ENCODE measurements around the gene SLC26A6.

The SLC26A6 gene

DNA sequence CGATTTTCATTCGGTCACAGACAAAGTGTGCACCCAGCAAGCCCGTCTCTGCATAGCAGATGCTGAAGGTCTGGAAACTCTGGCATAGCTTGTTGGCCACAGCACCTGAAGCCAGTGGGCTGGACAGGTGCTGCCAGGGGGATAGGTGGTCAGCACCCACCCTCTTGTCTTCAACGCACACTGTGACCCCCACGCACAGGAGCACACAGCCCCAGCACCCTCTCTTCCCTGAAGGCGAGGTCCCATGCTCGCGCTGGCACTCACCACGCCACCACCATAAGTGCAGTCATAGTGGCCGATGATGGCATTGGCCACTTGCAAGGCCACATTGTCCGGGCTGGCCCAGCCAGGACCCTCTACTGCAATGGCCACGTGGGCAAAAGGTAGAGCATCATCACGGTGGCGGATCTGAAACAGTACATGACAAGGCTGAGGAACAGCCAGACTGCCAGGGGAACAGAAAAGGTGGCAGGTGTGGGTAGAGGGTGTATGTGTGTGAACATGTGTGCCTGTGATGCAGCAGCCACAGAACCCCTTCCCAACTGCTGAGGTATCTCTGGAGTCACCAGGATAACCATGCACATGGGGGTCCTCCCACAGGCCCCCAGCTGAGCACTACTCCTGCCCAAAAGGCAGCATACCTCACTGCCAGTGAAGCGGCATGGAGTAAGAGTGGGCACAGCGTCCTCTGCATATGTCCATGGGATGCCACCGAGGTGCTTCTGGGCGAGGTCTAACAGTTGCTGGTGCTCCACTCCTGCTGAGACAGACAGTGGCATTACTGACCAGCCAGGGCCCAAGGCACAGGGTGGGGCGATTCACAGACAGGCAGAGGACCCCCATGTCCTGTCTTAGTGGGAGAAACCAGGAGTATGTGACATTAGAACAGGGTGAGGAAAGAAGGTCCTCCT, 34.3 kb downstream of the SLC26A6 start:
- POLR2A ChIA-PET, result no interaction called here
- TF ChIP-seq, protein P1, sequence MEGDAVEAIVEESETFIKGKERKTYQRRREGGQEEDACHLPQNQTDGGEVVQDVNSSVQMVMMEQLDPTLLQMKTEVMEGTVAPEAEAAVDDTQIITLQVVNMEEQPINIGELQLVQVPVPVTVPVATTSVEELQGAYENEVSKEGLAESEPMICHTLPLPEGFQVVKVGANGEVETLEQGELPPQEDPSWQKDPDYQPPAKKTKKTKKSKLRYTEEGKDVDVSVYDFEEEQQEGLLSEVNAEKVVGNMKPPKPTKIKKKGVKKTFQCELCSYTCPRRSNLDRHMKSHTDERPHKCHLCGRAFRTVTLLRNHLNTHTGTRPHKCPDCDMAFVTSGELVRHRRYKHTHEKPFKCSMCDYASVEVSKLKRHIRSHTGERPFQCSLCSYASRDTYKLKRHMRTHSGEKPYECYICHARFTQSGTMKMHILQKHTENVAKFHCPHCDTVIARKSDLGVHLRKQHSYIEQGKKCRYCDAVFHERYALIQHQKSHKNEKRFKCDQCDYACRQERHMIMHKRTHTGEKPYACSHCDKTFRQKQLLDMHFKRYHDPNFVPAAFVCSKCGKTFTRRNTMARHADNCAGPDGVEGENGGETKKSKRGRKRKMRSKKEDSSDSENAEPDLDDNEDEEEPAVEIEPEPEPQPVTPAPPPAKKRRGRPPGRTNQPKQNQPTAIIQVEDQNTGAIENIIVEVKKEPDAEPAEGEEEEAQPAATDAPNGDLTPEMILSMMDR (IDR thresholded peaks at IDR 0.05; ENCODE audit: insufficient read depth, low read length, missing control alignments), result no peak
- H3K4me3 ChIP-seq (ENCODE audit: low read depth, low read length), result no peak overlapping the region
- CTCF ChIA-PET, result interaction anchor here (1.2 to 1.8 kb wide), 2 partner anchors 10 to 43 kb away, joined by 4 to 11 read pairs; no protein-coding TSS in a partner anchor
- no peak for DNase-seq (ENCODE audit: low read depth, low spot score)

DNA sequence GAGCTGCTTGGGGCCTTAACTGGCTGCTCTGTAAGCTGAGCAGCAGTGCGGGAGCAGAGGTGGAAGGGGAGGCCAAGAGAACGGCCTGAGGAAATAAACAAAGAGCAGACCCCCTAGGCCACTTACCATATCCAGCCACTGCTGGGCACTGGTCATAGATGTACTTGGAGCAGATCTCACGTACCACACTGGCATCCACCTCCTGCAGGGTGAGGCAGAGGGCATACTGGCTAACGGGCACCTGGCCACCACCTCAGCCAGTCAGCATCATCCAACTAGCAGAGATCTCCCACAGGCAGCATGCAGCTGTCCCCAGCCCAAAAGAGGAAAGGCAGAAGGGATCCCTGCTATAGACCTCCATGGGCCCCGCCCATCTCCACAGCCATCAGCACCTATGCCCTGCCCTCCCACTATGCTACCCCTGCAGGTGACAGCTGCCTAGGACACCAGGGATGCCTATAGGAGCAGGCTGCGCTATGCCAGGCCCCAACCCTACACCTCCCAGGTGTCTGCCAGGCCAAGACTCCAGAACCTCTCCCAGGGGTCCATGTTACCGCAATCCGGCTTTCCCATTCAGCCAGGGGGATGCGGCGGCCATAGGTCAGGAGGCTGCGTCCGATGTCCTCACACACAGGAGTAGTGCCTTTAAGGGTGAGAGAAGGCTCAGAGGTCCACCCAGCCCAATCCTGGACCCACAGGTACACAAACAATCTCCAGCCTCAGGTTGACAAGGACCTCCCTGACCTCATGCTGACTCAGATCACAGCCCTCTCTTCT, 35.6 kb downstream of the SLC26A6 start:
- CTCF ChIA-PET, result interaction anchor here (0.8 to 3.1 kb wide), 3 partner anchors 8 to 50 kb away, joined by 3 to 25 read pairs (median 4); partner anchors contain the start of gene PFKFB4
- H3K4me3 ChIP-seq (ENCODE audit: low read depth, low read length), result peak overlapping the region; percentile 23; the same call in 1 of the 2 replicates
- no peak for DNase-seq (ENCODE audit: low read depth, low spot score)
- TF ChIP-seq, protein P1 (IDR thresholded peaks at IDR 0.05; ENCODE audit: insufficient read depth, low read length, missing control alignments), result no peak
- POLR2A ChIA-PET, result interaction anchor here (1.2 to 1.7 kb wide), 2 partner anchors 9 to 35 kb away, joined by 3 to 7 read pairs; partner anchors contain the start of gene SLC26A6

DNA sequence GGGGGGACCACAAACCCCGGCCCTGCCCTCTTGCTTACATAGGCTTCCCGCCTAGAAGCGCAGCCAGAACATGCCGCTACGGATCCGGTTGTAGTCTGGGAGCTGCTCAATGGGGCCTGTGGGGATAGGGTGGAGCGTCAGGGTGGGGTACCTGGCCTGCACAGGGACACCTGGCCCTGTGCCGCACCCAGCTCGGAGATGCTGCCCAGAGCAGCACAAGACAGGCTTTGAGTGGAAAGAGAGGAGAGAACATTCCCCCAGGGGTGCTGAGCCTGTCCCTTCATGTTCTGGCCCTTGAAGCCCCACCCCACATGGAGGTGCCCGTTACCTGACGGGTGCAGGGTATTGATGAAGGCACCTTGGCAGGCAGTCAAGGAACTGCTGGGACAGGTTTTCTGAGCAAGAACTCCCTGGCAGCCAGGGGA, 36.2 kb downstream of the SLC26A6 start:
- H3K4me3 ChIP-seq (ENCODE audit: low read depth, low read length), result peak overlapping the region; percentile 23
- TF ChIP-seq, protein P1 (IDR thresholded peaks at IDR 0.05; ENCODE audit: insufficient read depth, low read length, missing control alignments), result no peak
- DNase-seq (ENCODE audit: low read depth, low spot score), result no peak
- POLR2A ChIA-PET, result interaction anchor here (1.2 to 1.7 kb wide), 3 partner anchors 9 to 36 kb away, joined by 3 to 7 read pairs (median 4); partner anchors contain the start of gene SLC26A6
- CTCF ChIA-PET, result interaction anchor here (0.6 to 3.1 kb wide), 5 partner anchors 9 to 141 kb away, joined by 3 to 25 read pairs (median 4); partner anchors contain the start of genes PFKFB4 and TMEM89

DNA sequence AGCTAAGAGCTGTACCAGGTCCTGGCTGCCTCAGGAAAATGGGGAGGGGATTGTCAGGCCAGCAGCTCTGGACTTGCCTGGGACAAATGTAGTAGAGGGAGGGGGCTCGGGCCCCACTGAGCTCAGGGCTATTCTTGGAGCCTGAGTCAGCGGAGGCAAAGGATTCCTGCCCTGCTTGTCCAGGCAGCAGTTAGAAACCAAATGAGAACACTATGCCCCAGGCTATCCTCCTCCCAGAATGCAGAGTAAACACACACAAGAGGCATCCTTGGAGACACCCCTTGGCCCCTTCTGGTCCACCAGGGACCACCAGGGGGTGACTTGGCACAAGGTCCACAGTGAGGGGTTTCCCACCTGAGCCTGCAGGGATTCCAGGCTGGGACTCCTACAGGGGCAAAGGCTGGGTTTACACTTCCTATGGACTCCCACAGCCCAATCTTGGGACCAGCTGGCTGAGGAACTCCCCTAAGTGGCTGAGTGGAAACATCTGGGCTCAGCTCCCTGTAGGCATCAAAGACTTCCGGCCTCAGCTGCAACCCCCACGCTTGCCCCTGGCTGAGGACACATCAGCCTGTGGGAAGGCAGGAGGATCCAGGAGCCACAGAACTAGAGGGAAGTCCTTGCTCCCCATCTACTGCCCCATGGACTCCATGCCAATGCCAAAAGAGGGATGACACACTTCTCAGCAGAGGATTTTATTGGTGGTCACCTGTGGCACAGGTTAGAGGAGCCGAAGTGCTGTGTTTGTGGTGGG, 36.8 kb downstream of the SLC26A6 start:
- POLR2A ChIA-PET, result interaction anchor here (0.7 to 1.7 kb wide), 6 partner anchors 10 to 64 kb away, joined by 3 to 7 read pairs (median 4); partner anchors contain the start of genes CELSR3, SLC26A6 and UCN2
- CTCF ChIA-PET, result interaction anchor here (0.6 to 3.1 kb wide), 7 partner anchors 10 to 141 kb away, joined by 3 to 25 read pairs (median 4); partner anchors contain the start of genes PFKFB4, SLC26A6, TMEM89 and UQCRC1
- TF ChIP-seq, protein P1 (IDR thresholded peaks at IDR 0.05; ENCODE audit: insufficient read depth, low read length, missing control alignments), result no peak
- H3K4me3 ChIP-seq (ENCODE audit: low read depth, low read length), result peak overlapping the region; percentile 23
- DNase-seq (ENCODE audit: low read depth, low spot score), result peak; percentile 82

DNA sequence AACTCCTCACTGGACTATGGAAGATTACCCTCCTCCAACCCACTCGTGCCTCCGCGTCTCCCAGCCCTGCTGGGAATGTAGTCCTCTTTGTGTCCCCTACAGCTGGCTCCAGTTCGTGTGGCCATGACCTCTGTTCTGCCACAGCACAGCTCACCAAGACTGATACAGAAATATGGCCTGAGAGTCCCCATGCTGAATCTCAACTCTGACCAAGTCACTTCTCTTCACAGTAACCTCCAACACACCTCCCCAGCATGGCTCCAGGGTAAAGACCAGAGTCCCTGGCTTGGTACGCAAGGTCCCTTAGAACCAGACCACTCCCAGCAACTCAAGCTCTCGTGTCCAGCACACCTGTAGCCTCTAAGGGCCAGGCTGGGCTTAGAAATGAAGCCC, 37.9 kb downstream of the SLC26A6 start:
- no peak for DNase-seq (ENCODE audit: low read depth, low spot score)
- TF ChIP-seq, protein P1 (IDR thresholded peaks at IDR 0.05; ENCODE audit: insufficient read depth, low read length, missing control alignments), result no peak
- CTCF ChIA-PET, result interaction anchor here (0.9 to 3.1 kb wide), 4 partner anchors 9 to 38 kb away, joined by 5 to 25 read pairs (median 6); partner anchors contain the start of genes PFKFB4, SLC26A6 and UQCRC1
- POLR2A ChIA-PET, result no interaction called here
- H3K4me3 ChIP-seq (ENCODE audit: low read depth, low read length), result no peak overlapping the region
